CD4-positive, alpha-beta T cell (primary cell): ENCODE measurements around the gene ABCG1. TPM values are rescaled to one million over a fixed set of nuclear protein-coding genes. Genes with fewer than 3 reads are reported as not detected.

Experiments used
- ATAC-seq: fragments of 200-7000 bp; cut with Tn5 transposase; one replicate; pipeline ENCODE4 v1.10.0; 2022; ENCODE audit warnings: mild to moderate bottlenecking; ENCODE audit not compliant: poor library complexity
- CTCF ChIA-PET: fragments of 350-600 bp; sonication (Branson Sonifier 250); formaldehyde crosslinking; loops from one replicate; lab custom pipeline; 2021; ENCODE audit warnings: antibody characterized with exemption, inconsistent platforms; lab: Charles Lee
- POLR2A ChIA-PET: fragments of 350-600 bp; sonication (Branson Sonifier 250); formaldehyde crosslinking; loops from one replicate; lab custom pipeline; 2021; ENCODE audit warnings: antibody characterized with exemption, inconsistent platforms; lab: Charles Lee
- DNase-seq, 14 experiments: peaks; one replicate each; pipeline ENCODE4 v3.0.0-alpha.2; 2013 to 2020; ENCODE audit warnings: mixed read lengths in 2 of 14
- H3K27ac ChIP-seq, 2 donors: one replicate each; pipeline versions ENCODE4 v1.5.1 to v1.7.0; 2013; ENCODE audit warnings: low read length in 2 of 2, low read depth in 1 of 2, mild to moderate bottlenecking in 1 of 2
- H3K27me3 ChIP-seq, 2 experiments: 1 replicate in 1 of 2; 2 replicates in 1 of 2; pipeline versions ENCODE4 v1.6.1 to v1.7.0; 2013; ENCODE audit warnings: low read length in 2 of 2, control low read depth in 1 of 2, mild to moderate bottlenecking in 1 of 2, moderate library complexity in 1 of 2; ENCODE audit not compliant: insufficient read depth in 2 of 2, control insufficient read depth in 1 of 2
- H3K36me3 ChIP-seq: one replicate; pipeline ENCODE4 v1.6.1; 2013; ENCODE audit warnings: low read length, control low read depth; ENCODE audit not compliant: insufficient read depth
- H3K4me1 ChIP-seq: one replicate; pipeline ENCODE4 v1.6.1; 2013; ENCODE audit warnings: low read length, control low read depth; ENCODE audit not compliant: insufficient read depth
- H3K4me3 ChIP-seq: one replicate; pipeline ENCODE4 v1.5.1; 2013; ENCODE audit warnings: mild to moderate bottlenecking, low read length, moderate library complexity
- H3K9me3 ChIP-seq, 2 experiments: 1 replicate in 1 of 2; 2 replicates in 1 of 2; pipeline versions ENCODE4 v1.6.1 to v1.7.0; 2013; ENCODE audit warnings: low read length in 2 of 2, mild to moderate bottlenecking in 2 of 2, control low read depth in 1 of 2, moderate library complexity in 1 of 2; ENCODE audit not compliant: control insufficient read depth in 1 of 2, insufficient read depth in 1 of 2
- H3K27ac Mint-ChIP-seq: one replicate; pipeline ENCODE4 v1.8.0; 2020; ENCODE audit warnings: mixed read lengths
- H3K27me3 Mint-ChIP-seq: one replicate; pipeline ENCODE4 v1.8.0; 2021; ENCODE audit warnings: mixed read lengths
- H3K36me3 Mint-ChIP-seq: one replicate; pipeline ENCODE4 v1.8.0; 2021; ENCODE audit warnings: low read depth, mixed read lengths
- H3K4me1 Mint-ChIP-seq: one replicate; pipeline ENCODE4 v1.8.0; 2021; ENCODE audit warnings: low read depth, mixed read lengths
- H3K4me3 Mint-ChIP-seq: one replicate; pipeline ENCODE4 v1.8.0; 2020; ENCODE audit warnings: mild to moderate bottlenecking, mixed read lengths
- H3K9me3 Mint-ChIP-seq: one replicate; pipeline ENCODE4 v1.8.0; 2020; ENCODE audit warnings: mixed read lengths
- intact Hi-C, 2 experiments: fragments of 100-400 bp; cut with DNase I in 1 of 2; cut with micrococcal nuclease in 1 of 2; formaldehyde crosslinking; loops; one replicate each; pipeline versions ENCODE4 v1.15.1 to v1.9.0; 2023 to 2025; cut with DNase I, micrococcal nuclease
- total RNA-seq, 174 experiments: library from RNA in 2 of 174; stranded (reverse) in 2 of 174; gene quantifications; one replicate each; pipeline ENCODE4 v1.2.3 and lab custom pipeline; 2021 to 2026
- TF ChIP-seq, protein P1 (sequence below): fragments of 200-600 bp; IDR thresholded peaks from one replicate; pipeline ENCODE4 v1.8.0; 2022; ENCODE audit warnings: antibody characterized with exemption, mild to moderate bottlenecking

The ABCG1 gene
- total RNA-seq, 2 experiments from 2014 or later, result 109 to 116 TPM

- no peak overlapping the region for H3K4me3 Mint-ChIP-seq
- H3K36me3 Mint-ChIP-seq, result peaks cover 5% of the 10 kb centered on the region
- H3K9me3 ChIP-seq, result no peaks in the 10 kb centered on the region
- ATAC-seq, result no peak
- H3K4me1 ChIP-seq, result peaks cover 23% of the 10 kb centered on the region
- H3K4me3 ChIP-seq, result no peak overlapping the region
- CTCF ChIA-PET, result interaction anchor here (0.6 kb wide), 1 partner anchor 39 kb away, joined by 3 read pairs; no protein-coding TSS in a partner anchor
- intact Hi-C loops, result loop anchor here in 1 of 2 experiments (5.0 kb wide), 1 partner anchor 39 kb away; the partner anchor contains the start of gene ABCG1
- POLR2A ChIA-PET, result no interaction called here
- no peaks in the 10 kb centered on the region for H3K27me3 Mint-ChIP-seq
- H3K36me3 ChIP-seq, result peaks cover 4% of the 10 kb centered on the region
- TF ChIP-seq, protein P1, sequence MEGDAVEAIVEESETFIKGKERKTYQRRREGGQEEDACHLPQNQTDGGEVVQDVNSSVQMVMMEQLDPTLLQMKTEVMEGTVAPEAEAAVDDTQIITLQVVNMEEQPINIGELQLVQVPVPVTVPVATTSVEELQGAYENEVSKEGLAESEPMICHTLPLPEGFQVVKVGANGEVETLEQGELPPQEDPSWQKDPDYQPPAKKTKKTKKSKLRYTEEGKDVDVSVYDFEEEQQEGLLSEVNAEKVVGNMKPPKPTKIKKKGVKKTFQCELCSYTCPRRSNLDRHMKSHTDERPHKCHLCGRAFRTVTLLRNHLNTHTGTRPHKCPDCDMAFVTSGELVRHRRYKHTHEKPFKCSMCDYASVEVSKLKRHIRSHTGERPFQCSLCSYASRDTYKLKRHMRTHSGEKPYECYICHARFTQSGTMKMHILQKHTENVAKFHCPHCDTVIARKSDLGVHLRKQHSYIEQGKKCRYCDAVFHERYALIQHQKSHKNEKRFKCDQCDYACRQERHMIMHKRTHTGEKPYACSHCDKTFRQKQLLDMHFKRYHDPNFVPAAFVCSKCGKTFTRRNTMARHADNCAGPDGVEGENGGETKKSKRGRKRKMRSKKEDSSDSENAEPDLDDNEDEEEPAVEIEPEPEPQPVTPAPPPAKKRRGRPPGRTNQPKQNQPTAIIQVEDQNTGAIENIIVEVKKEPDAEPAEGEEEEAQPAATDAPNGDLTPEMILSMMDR, result no peak
- no peak for DNase-seq
- no peak overlapping the region for H3K27ac Mint-ChIP-seq
- H3K9me3 Mint-ChIP-seq, result no peaks in the 10 kb centered on the region
- peaks cover 60% of the 10 kb centered on the region for H3K4me1 Mint-ChIP-seq
- no peaks in the 10 kb centered on the region for H3K27me3 ChIP-seq
- H3K27ac ChIP-seq, result no peak overlapping the region
These were observed 37.4 kb downstream of the ABCG1 start for GRCh38 chr21:42256316-42256715.

DNA sequence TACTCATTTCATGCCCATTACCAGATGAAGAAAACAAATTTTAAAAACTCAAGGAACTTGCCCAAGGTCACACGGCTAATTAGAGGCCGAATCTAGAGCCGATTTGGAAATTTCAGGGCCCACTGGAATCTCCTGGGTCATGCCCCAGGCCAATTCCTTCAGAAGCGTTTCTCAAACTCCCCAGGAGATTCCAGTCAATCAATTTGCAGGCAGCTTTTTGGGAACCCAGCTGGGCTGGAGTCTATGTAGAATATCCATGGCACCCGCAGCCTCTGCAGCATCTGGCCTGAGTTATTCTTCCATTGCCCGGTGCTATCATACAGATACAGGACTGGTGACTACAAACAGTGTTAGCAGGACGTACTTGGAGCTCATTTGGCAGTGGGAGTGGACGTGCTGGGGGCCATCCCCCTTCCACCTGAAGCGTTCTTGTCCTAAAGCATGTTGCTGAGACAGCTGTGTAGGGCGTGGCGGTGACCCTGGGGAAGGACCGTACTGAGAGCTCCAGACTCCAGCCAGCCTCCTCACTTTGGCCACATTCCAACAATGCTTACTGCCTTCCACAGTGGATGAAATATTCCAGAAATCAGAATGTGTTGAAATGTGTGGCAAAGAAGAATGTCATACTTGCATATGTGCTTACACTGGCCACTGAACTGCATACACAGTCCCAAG lies 38.3 kb downstream of the ABCG1 start:
- no peaks in the 10 kb centered on the region for H3K27me3 Mint-ChIP-seq
- peaks cover 55% of the 10 kb centered on the region for H3K4me1 Mint-ChIP-seq
- no peaks in the 10 kb centered on the region for H3K9me3 Mint-ChIP-seq
- Histone ChIP-seq H3K27ac (no peak overlapping the region), H3K27me3 (no peaks in the 10 kb centered on the region), H3K4me1 (peaks cover 20% of the 10 kb centered on the region), H3K36me3 (peaks cover 4% of the 10 kb centered on the region), H3K4me3 (no peak overlapping the region), H3K9me3 (no peaks in the 10 kb centered on the region)
- CTCF ChIA-PET, result interaction anchor here (0.9 kb wide), 1 partner anchor 112 kb away, joined by 3 read pairs; no protein-coding TSS in a partner anchor
- ATAC-seq, result no peak
- intact Hi-C loops, result loop anchor here in 1 of 2 experiments (5.0 kb wide), 1 partner anchor 40 kb away; the partner anchor contains the start of gene ABCG1
- TF ChIP-seq, protein P1, result no peak
- POLR2A ChIA-PET, result interaction anchor here (0.6 kb wide), 1 partner anchor 26 kb away, joined by 3 read pairs; no protein-coding TSS in a partner anchor
- DNase-seq, result no peak
- peaks cover 5% of the 10 kb centered on the region for H3K36me3 Mint-ChIP-seq
- no peak overlapping the region for H3K4me3 Mint-ChIP-seq
- H3K27ac Mint-ChIP-seq, result peak overlapping the region; percentile 27

DNA sequence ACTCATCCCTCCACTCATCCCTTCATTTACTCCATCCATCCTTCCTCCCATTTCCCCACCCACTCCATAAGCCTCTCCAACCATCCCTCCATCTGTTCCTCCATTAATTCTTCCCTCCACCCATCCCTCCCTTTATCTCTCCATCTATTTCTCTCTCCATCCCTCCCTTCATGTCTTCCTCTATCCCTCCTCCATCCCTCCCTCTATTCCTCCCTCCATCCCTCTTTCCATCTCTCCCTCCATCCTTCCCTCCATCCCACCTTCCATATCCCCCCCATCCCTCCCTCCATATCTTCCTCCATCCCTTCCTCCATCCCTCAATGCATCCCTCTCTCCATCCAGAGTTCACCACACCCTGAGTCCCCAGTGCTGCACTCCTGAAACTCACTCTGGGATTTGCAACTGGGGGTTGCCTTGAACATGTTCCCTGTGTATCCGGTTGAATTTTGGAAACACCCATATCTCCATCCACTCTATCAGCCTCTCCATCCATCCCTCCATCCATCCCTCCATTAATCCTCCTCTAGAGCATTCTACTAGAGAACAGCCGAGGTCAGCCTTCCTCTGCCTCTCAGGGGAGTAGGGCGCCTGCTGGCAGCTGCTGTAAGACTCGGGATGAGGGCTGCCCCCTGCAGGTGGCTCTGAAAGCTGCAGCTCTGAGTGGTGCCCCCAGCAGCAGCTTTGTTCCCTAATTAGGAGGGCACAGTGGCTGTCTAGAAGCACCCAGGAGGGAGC lies 39.4 kb downstream of the ABCG1 start:
- Mint-ChIP-seq H3K4me3 (no peak overlapping the region), H3K27me3 (no peaks in the 10 kb centered on the region), H3K9me3 (no peaks in the 10 kb centered on the region), H3K27ac (peak overlapping the region; percentile 65), H3K4me1 (peaks cover 46% of the 10 kb centered on the region), H3K36me3 (peaks cover 5% of the 10 kb centered on the region)
- no peak overlapping the region for H3K4me3 ChIP-seq
- ATAC-seq (peak; percentile 92), DNase-seq (peak; percentile 74 to 90 (median 81))
- peaks cover 20% of the 10 kb centered on the region for H3K4me1 ChIP-seq
- intact Hi-C loops, result loop anchor here (1.0 to 5.0 kb wide), 7 partner anchors 20 to 190 kb away; partner anchors contain the start of gene ABCG1 (in 1 of the 2)
- CTCF ChIA-PET, result interaction anchor here (0.6 to 2.4 kb wide), 24 partner anchors 12 to 141 kb away, joined by 3 to 33 read pairs (median 5); no protein-coding TSS in a partner anchor
- no peak overlapping the region for H3K27ac ChIP-seq
- no peaks in the 10 kb centered on the region for H3K9me3 ChIP-seq
- peaks cover 4% of the 10 kb centered on the region for H3K36me3 ChIP-seq
- H3K27me3 ChIP-seq, result no peaks in the 10 kb centered on the region
- POLR2A ChIA-PET, result interaction anchor here (0.8 to 1.2 kb wide), 9 partner anchors 10 to 248 kb away, joined by 3 to 6 read pairs (median 4); partner anchors contain the start of gene ZBTB21
- TF ChIP-seq, protein P1, result peak; percentile 91
